Fibroblast of the aortic adventitia (primary cell): ENCODE measurements around the gene RAB41. TPM values are rescaled to one million over a fixed set of nuclear protein-coding genes. Genes with fewer than 3 reads are reported as not detected.

Experiments
- DNase-seq: peaks from one replicate; pipeline ENCODE4 v3.0.0-alpha.2; 2010; ENCODE audit warnings: low read depth
- H3K4me3 ChIP-seq: 2 replicates; pipeline ENCODE4 v1.5.1; 2011; ENCODE audit warnings: low read depth, mild to moderate bottlenecking, control low read depth, low read length, moderate library complexity
- CTCF ChIP-seq: IDR thresholded peaks from 2 replicates; pipeline ENCODE4 v1.5.1; 2011; ENCODE audit warnings: mild to moderate bottlenecking, low read length, control low read depth, inconsistent platforms; ENCODE audit not compliant: insufficient read depth
- total RNA-seq: library from RNA; depleted of rRNA; stranded (reverse); fragments of >200 nt; gene quantifications from 2 replicates; pipeline ENCODE4 v1.2.3, GENCODE V29; 2012; ENCODE audit warnings: low replicate concordance

Gene RAB41
- total RNA-seq, 1 donor: not detected

GRCh38 chrX:70253377-70254062 lies 28.5 kb upstream of the RAB41 start:
- no peak for TF ChIP-seq CTCF
- no peak for DNase-seq
- no peak overlapping the region for H3K4me3 ChIP-seq

GRCh38 chrX:70254063-70254400 lies 27.9 kb upstream of the RAB41 start:
- DNase-seq: no peak
- no peak for TF ChIP-seq CTCF
- H3K4me3 ChIP-seq: no peak overlapping the region

- no peak overlapping the region for H3K4me3 ChIP-seq
- no peak for TF ChIP-seq CTCF
- DNase-seq: no peak
These were observed 27.1 kb upstream of the RAB41 start for GRCh38 chrX:70254909-70255308.

- no peak overlapping the region for H3K4me3 ChIP-seq
- TF ChIP-seq CTCF: no peak
- DNase-seq: no peak
These were observed 26.5 kb upstream of the RAB41 start for GRCh38 chrX:70255452-70255851.

GRCh38 chrX:70257423-70258288 lies 24.3 kb upstream of the RAB41 start:
- no peak for TF ChIP-seq CTCF
- H3K4me3 ChIP-seq: no peak overlapping the region
- no peak for DNase-seq

- DNase-seq: no peak
- no peak within 1 kb of the TSS for H3K4me3 ChIP-seq
- no peak for TF ChIP-seq CTCF
These were observed 21.9 kb upstream of the RAB41 start, which contains the start of gene P2RY4 for GRCh38 chrX:70260104-70260503. Gene P2RY4, minus strand, starts transcription at chrX:70260204. Its CDS starts 580 bp downstream, at chrX:70259624.
